ENCODE measurements around the gene FCRLA.
A peak's percentile ranks its signal among the peaks of the same experiment; 100 is the strongest.

The FCRLA gene

DNA sequence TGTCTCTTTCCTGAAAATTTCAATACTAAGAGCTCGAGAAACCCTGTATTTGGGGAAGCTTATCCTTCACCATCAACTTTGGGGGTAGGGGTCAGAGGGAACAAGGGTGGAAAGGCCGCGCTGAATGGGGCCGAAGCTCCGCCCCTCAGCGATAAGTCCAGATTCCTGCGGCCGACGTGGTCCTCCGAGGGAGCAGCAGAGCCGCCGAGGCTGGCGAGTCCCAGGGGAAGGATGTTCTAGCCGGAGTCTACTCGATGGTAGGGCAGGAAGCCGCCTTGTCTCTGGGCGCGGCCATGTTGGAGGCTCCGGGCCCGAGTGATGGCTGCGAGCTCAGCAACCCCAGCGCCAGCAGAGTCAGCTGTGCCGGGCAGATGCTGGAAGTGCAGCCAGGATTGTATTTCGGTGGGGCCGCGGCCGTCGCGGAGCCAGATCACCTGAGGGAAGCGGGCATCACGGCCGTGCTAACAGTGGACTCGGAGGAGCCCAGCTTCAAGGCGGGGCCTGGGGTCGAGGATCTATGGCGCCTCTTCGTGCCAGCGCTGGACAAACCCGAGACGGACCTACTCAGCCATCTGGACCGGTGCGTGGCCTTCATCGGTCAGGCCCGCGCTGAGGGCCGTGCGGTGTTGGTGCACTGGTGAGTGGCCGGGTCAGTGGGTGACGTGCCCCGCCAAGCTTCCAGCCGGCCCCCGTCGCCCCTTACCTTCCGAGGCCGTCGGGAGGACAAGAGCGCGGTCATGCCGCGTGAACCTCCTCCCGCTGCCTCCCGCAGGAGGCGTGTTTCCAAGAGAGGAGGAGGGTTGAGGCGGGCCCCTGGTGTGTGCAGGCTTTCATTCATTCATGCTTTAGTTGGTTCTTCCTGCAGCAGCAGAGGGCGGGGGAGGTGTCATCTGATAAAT, 42.7 kb downstream of the FCRLA start, which contains the start of gene DUSP12:
Gene DUSP12 (plus strand): TSS at position 278 of the 899 bp plus-strand sequence. CDS start 16 bp downstream, at position 294.
- H3K4me1 ChIP-seq (ENCODE audit: control insufficient read depth, insufficient read depth, low read length) = no peaks in the 10 kb centered on the region
- H3K9me3 ChIP-seq (ENCODE audit: control insufficient read depth, low read length) = no peaks in the 10 kb centered on the region
- H3K27ac ChIP-seq (ENCODE audit: insufficient read depth, low read depth, low read length, poor library complexity, severe bottlenecking) = peak within 1 kb of the TSS; percentile 97
- peak within 1 kb of the TSS; percentile 95 for H3K4me3 ChIP-seq (ENCODE audit: insufficient read depth, low read depth, low read length)
- 0 to 1% methylated on average over 65 of the region's 65 CpGs for WGBS, 2 experiments
- no peaks in the 10 kb centered on the region for H3K27me3 ChIP-seq (ENCODE audit: control insufficient read depth, insufficient read depth, low read length, poor library complexity, severe bottlenecking)
- H3K36me3 ChIP-seq (ENCODE audit: control insufficient read depth, insufficient read depth, low read length) = peaks cover 21% of the 10 kb centered on the region

DNA sequence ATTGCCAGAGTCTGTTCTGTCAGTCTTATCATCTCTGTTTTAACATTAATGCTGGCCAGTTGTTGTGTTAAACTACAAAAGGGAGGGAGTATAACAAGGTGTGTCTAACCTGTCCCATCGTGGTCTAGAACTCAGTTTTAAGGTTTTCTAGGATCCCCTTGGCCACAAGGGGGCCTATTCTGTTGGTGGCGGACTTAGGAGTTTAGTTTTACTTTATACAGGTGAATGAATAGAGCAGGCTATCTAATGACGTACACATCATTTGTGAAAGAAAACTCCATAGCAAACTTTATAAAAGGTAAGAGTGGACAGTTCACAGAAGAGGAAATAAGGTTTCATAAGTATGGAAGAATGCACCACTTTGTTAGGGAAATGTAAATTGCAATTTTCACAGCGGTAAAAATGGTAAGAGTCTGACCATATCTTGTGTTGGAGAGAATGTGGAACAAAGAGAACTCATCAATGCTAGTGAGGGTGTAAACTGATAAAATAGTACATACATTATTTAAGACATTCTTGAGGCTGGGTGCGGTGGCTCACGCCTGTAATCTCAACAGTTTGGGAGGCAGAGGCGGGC, 56.6 kb downstream of the FCRLA start:
- no peaks in the 10 kb centered on the region for H3K36me3 ChIP-seq (ENCODE audit: control insufficient read depth, insufficient read depth, low read length)
- H3K9me3 ChIP-seq (ENCODE audit: control insufficient read depth, low read length) = no peaks in the 10 kb centered on the region
- H3K27ac ChIP-seq (ENCODE audit: insufficient read depth, low read depth, low read length, poor library complexity, severe bottlenecking) = no peak overlapping the region
- no peaks in the 10 kb centered on the region for H3K4me1 ChIP-seq (ENCODE audit: control insufficient read depth, insufficient read depth, low read length)
- H3K27me3 ChIP-seq (ENCODE audit: control insufficient read depth, insufficient read depth, low read length, poor library complexity, severe bottlenecking) = no peaks in the 10 kb centered on the region
- no peak overlapping the region for H3K4me3 ChIP-seq (ENCODE audit: insufficient read depth, low read depth, low read length)
- WGBS, 2 experiments = 78 to 81% methylated on average over 7 of the region's 7 CpGs

Data from ectodermal cell (in vitro differentiated cells).